Measurements from ENCODE around the gene PRR16.

Gene PRR16

DNA sequence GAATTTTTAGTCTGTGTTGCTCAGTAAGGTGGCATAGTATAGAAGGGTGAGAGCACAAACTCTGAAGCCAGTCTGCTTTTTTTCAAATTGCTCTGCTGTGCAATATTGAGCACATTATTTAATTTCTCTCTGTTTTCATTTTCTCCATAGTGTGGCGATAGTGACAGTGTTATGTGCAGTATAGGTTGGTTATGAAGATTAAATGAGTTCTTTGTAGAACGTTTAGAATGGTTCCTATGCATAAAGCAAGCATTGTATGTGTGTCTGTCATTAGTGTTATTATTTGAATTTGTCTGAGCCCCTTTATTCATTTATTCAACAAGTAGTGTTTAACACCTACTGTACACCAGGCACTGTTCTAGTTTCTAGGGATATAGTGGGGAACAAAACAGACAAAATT is 9.2 kb downstream of the PRR16 start:
- no peak overlapping the region for H3K4me3 ChIP-seq (ENCODE audit: low read depth, low read length)
- no peak for DNase-seq (ENCODE audit: low read depth)
- TF ChIP-seq, protein P1, sequence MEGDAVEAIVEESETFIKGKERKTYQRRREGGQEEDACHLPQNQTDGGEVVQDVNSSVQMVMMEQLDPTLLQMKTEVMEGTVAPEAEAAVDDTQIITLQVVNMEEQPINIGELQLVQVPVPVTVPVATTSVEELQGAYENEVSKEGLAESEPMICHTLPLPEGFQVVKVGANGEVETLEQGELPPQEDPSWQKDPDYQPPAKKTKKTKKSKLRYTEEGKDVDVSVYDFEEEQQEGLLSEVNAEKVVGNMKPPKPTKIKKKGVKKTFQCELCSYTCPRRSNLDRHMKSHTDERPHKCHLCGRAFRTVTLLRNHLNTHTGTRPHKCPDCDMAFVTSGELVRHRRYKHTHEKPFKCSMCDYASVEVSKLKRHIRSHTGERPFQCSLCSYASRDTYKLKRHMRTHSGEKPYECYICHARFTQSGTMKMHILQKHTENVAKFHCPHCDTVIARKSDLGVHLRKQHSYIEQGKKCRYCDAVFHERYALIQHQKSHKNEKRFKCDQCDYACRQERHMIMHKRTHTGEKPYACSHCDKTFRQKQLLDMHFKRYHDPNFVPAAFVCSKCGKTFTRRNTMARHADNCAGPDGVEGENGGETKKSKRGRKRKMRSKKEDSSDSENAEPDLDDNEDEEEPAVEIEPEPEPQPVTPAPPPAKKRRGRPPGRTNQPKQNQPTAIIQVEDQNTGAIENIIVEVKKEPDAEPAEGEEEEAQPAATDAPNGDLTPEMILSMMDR (IDR thresholded peaks at IDR 0.05; ENCODE audit: low read depth, low read length): no peak
- TF ChIP-seq MYC (IDR thresholded peaks at IDR 0.05; ENCODE audit: low read depth, low read length): no peak
- TF ChIP-seq, protein P2, sequence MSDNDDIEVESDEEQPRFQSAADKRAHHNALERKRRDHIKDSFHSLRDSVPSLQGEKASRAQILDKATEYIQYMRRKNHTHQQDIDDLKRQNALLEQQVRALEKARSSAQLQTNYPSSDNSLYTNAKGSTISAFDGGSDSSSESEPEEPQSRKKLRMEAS (IDR thresholded peaks at IDR 0.05; ENCODE audit: low read depth, low read length): no peak
- TF ChIP-seq POLR2A (IDR thresholded peaks at IDR 0.05; ENCODE audit: extremely low read depth, insufficient read length): no peak

DNA sequence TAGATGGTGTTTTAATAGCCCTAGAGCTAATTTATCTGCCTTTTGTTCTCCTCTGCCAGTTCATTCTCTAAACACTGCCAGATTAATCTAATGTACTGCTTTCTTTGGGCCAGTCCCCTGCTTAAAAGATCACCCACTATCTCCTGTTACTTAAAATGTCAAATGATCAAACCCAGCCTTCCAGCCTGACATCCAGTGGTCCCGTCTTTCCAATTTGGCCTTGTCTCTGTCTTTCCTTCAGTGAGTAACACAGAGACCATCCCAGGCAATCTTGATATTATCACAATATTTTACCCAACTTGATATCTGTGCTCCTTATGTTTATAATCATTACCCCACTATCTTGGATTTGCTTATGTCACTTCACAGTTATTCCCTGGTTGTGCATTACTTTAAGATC is 12.0 kb downstream of the PRR16 start:
- no peak overlapping the region for H3K4me3 ChIP-seq (ENCODE audit: low read depth, low read length)
- no peak for DNase-seq (ENCODE audit: low read depth)
- TF ChIP-seq, protein P2 (IDR thresholded peaks at IDR 0.05; ENCODE audit: low read depth, low read length): no peak
- TF ChIP-seq MYC (IDR thresholded peaks at IDR 0.05; ENCODE audit: low read depth, low read length): no peak
- TF ChIP-seq, protein P1 (IDR thresholded peaks at IDR 0.05; ENCODE audit: low read depth, low read length): no peak
- no peak for TF ChIP-seq POLR2A (IDR thresholded peaks at IDR 0.05; ENCODE audit: extremely low read depth, insufficient read length)

DNA sequence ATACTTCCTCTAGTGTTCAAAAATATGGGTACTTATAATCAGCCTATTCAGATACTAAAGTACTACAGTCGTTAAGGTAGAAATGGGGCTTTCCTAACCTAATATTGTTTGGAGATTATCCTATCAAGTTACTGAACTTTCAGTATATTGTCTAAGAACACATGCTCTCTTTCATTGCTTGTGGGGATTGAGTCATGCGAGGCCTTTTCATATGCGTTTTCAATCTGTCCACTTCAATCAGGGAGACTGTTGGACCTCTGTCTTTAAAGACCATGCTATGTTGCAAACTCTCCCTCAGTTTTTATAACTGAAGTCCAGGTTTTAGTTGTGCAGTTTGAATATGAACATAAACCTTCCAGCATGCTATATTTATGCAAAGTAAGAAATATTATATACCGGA is 15.0 kb downstream of the PRR16 start:
- no peak for DNase-seq (ENCODE audit: low read depth)
- no peak overlapping the region for H3K4me3 ChIP-seq (ENCODE audit: low read depth, low read length)
- TF ChIP-seq, protein P1 (IDR thresholded peaks at IDR 0.05; ENCODE audit: low read depth, low read length): no peak
- TF ChIP-seq MYC (IDR thresholded peaks at IDR 0.05; ENCODE audit: low read depth, low read length): no peak
- no peak for TF ChIP-seq POLR2A (IDR thresholded peaks at IDR 0.05; ENCODE audit: extremely low read depth, insufficient read length)
- TF ChIP-seq, protein P2 (IDR thresholded peaks at IDR 0.05; ENCODE audit: low read depth, low read length): no peak

DNA sequence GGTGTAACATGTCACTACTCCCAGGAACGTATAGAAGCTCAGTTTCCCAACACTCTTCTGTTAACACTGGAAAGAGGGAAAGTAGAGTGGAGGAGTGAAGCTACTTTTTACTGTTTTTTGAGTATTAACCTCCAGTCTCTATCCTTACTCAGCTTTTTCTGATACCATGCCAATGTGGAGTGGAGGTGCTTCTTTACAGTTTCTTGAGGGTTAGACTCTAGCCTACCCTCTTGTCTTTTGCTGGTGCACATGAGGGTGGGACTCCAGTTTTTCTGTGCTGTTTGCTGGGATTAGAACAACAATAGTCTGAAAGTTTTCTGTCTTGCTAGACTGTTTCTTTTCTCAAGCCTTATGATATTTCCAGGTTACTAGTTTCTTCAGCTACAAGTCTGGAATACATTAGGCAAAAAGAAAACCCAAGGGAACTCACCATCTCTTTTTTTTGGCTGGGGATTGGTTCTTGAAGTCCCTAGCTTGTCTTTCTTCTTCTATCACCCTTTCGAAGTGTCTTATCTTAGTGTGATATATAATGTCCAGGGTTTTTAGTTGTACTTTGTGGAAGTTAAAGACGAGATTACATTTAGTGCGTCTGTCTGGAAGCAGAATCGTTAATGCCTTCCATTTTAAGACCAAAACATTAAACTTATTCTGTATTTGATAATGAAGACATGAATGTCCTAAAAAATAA is 35.9 kb downstream of the PRR16 start:
- no peak for DNase-seq (ENCODE audit: low read depth)
- TF ChIP-seq, protein P2 (IDR thresholded peaks at IDR 0.05; ENCODE audit: low read depth, low read length): no peak
- TF ChIP-seq, protein P1 (IDR thresholded peaks at IDR 0.05; ENCODE audit: low read depth, low read length): no peak
- TF ChIP-seq MYC (IDR thresholded peaks at IDR 0.05; ENCODE audit: low read depth, low read length): no peak
- no peak for TF ChIP-seq POLR2A (IDR thresholded peaks at IDR 0.05; ENCODE audit: extremely low read depth, insufficient read length)
- no peak overlapping the region for H3K4me3 ChIP-seq (ENCODE audit: low read depth, low read length)

DNA sequence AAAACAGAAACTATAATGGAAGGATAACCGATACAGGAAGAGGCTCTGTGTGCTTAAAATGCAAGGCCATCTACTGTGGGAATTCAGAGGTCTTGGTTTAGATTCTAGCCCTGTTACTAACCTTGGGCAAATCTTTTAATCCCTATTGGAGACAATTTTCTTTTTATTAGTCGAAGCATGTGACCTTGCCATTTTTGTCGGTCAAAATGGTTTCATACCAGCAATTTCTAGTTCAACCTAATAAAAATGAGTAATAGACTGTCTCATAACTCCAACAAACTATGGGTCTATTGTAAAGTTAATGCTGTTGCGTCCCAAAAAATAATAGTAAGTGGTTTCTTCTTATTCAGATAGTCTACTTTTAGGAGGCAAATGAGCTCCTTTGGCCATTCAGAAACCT is 38.4 kb downstream of the PRR16 start:
- TF ChIP-seq, protein P1 (IDR thresholded peaks at IDR 0.05; ENCODE audit: low read depth, low read length): no peak
- TF ChIP-seq POLR2A (IDR thresholded peaks at IDR 0.05; ENCODE audit: extremely low read depth, insufficient read length) (no peak), MYC (IDR thresholded peaks at IDR 0.05; ENCODE audit: low read depth, low read length) (no peak)
- TF ChIP-seq, protein P2 (IDR thresholded peaks at IDR 0.05; ENCODE audit: low read depth, low read length): no peak
- DNase-seq (ENCODE audit: low read depth): no peak
- H3K4me3 ChIP-seq (ENCODE audit: low read depth, low read length): no peak overlapping the region
